GM19099 (cell line): ENCODE measurements around the gene MAP7.

Experiments used
- POLR2A ChIP-seq: IDR thresholded peaks from 3 replicates; pipeline ENCODE4 v1.6.1; 2011; ENCODE audit warnings: low read depth; ENCODE audit not compliant: insufficient read length; ENCODE audit errors: extremely low read depth

Gene MAP7

DNA sequence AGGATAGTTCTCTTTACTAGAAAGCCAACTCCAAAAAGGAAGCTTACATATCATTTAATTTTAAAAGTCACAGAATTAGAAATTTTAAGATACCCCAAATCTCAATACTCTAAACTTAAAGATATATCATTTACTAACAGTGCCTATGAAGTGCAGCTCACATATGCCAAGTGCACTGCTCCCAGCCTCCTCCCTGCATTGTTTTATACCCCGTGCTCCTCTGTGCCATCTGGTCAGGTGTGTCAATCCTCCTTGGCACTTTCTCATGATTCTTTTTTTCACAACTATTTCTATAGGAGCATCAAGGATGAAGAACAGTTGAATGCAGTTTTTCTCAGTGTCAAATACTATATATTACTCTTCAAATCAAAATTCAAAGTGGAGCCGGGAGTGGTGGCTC, 8.8 kb downstream of the MAP7 start:
- TF ChIP-seq POLR2A: no peak

- TF ChIP-seq POLR2A: no peak
These were observed 10.1 kb downstream of the MAP7 start for GRCh38 chr6:136539967-136540652.

DNA sequence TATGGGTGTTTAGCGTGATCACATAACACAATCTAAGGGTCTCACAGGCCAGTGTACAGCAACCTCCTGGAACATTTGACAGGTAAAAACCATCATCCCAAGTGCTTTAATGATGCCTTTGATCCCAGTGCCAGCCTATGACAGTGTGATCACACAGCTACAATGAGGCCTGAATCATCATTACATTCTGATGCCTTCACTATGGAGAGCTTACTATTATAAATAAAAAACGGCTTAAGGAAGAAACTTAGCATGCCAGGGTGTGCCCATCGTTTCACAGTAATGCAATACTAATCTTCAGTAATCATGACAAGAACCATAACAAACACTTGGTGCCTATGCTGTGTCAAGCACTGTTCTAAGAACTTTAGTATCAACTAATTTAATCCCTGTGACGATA, 11.4 kb downstream of the MAP7 start:
- TF ChIP-seq POLR2A: no peak

DNA sequence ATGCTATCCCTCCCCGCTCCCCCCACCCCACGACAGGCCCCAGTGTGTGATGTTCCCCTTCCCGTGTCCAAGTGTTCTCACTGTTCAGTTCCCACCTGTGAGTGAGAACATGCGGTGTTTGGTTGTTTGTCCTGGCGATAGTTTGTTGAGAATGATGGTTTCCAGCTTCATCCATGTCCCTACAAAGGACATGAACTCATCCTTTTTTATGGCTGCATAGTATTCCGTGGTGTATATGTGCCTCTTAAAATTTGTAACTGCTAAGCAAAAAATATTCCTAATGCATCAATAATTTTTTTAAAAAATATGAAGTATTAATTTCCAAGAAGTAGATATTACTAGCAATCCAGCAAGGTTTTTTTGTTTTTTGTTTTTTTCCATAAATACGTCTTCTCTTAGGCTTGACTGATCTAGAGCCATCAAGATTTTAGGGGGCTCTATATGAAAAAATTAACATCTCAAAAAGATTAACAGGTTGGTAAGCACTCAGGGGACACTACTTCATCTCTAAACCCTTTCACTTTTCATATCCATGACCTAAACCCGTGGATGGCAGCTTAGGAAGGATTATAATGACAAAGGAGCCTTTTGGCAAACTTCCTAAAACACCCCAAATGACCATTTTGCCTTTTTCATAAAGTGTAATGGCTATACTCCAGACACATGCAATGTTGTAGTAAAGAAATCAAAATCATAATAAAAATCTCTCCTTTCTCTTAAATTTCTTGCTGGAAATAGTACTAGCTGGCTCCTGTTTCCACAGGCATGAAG, 14.2 kb downstream of the MAP7 start:
- no peak for TF ChIP-seq POLR2A

DNA sequence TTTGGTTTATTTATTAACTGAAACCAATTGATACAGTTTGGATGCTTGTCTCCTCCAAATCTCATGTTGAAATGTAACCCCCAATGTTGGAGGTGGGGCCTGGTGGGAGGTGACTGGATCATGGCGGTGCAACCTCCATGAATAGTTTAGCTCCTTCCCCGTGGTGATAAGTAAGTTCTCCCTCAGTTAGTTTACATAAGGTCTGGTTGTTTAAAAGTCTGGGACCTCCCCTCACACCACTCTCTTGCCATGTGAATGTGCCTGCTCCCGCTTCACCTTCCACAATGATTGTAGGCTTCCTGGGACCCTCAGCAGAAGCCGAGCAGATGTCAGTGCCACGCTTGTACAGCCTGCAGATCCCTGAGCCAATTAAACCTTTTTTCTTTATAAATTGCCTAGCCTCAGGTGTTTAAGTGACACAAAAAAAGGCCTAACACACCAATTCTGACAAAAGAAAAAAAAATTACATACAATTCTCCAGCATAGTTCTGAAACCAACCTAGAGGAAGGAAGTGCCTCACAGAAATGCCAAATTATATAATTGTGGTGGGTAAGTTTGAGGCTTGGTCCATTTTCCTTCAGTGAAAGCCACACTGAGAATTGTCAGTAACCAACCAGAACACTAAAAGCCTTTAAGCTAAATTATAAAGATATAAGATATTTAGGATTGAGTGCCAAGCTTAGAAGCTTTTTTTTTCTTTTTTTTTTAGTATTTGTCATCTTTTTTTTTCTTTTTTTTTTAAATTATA, 15.0 kb downstream of the MAP7 start:
- no peak for TF ChIP-seq POLR2A

DNA sequence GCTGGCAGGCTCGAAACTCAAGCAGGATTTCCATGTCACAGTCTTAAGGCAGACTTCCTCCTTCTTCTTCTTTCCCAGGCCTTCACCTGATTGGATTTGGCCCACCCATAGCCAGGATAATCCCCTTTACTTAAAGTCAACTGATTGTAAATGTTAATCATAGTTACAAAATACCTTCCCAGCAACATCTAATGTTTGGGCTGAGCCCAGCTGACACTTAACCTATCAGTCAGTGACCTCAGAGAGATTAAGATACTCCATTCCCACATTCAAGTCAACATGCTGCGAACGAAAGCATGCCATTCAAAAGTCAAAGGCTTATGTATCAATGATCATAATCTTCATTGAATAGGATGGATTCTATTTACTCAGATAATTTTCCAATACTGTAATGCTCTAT, 16.0 kb downstream of the MAP7 start:
- TF ChIP-seq POLR2A: no peak

DNA sequence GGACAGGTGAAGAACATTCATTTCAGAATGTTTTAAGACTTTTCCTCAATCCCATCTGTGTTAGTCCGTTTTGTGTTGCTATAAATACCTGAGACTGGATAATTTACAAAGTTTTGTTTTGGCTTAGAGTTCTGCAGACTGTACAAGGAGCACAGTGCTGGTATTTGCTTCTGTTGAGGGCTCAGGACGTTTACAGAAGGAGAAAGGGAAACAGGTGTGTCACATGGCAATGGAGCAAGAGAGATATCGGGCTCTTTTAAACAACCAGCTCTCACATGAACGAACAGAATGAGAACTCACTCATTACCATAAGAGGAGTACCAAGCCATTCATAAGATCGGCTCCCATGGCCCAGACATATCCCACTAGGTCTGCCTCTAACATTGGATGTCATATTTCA, 16.7 kb downstream of the MAP7 start:
- no peak for TF ChIP-seq POLR2A

GRCh38 chr6:136532030-136532429, 18.2 kb downstream of the MAP7 start:
- TF ChIP-seq POLR2A: no peak

- TF ChIP-seq POLR2A: no peak
These were observed 20.5 kb downstream of the MAP7 start for GRCh38 chr6:136529710-136530109.

DNA sequence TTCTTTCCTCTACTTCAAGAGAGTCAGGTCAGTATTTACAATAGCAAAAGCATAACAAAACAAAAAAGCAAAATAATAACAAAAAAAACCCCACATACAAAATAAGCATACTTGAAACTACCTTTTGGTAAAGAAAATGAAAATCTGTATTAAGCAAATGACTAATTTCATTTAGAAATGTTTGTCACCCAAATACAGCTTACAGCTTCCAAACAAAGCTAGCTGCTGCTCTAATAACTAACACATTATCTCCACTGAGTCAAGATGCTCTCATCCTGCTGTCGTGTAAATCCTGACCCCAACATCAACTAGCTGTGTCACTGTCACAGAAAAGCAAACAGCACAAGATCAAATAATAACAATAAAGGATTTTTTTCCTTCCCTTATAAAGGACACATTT, 21.7 kb downstream of the MAP7 start:
- no peak for TF ChIP-seq POLR2A

GRCh38 chr6:136527831-136528230, 22.4 kb downstream of the MAP7 start:
- TF ChIP-seq POLR2A: no peak

DNA sequence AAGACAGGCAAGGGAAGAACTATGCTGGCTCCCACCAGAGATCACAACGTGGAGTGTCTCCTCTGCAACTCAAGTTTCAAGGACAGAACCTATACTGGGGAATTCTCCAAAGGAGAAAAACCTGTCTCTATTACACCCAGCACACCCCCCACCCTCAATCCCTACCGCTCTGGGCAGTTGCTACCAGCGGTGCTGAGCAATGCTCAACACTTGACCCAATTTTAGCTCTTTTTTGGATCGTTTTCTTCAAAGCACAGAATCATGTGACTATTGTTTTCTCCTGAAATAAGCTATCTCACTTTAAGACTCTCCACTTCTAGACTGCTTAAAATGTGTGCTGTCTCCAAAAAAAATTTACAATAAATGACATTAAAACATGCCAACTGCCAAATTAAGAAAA, 23.3 kb downstream of the MAP7 start:
- TF ChIP-seq POLR2A: no peak

- no peak for TF ChIP-seq POLR2A
These were observed 23.9 kb downstream of the MAP7 start for GRCh38 chr6:136526196-136526930.

DNA sequence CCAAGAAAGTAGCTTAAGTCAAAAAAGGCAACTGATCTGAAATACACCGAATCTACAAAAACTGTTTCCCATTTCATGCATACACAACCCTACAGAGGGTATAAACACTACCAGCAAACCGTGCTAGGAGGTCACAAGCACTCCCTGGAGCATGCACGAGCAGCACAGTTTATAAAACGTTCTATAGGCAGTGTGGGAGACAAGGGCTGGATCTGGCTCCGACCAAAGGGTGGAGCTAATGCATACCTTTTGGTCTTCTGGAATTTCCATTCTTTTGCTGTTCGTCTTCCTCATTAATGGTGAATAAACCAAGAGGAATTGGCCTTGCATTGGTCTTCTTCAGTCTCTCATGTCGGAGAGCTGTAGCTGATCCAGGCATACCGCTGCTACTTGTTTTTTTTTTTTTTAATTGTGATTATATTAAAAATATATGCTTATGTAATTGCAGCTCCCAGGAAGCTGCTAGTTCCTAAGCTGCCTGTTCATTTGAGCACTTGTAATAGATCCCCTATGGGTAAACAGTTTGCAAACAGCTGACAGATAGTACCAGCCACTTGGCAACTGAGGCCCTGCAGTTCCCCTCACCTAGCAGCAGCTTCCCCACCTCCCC, 24.5 kb downstream of the MAP7 start:
- TF ChIP-seq POLR2A: no peak
